DND-41 (cell line): ENCODE measurements around the gene PTPRR.

ENCODE experiments used
- EZH2 ChIP-seq: IDR thresholded peaks from 3 replicates; pipeline ENCODE4 v1.6.1; 2012; ENCODE audit warnings: borderline replicate concordance, low read depth, mild to moderate bottlenecking, moderate library complexity, low read length, inconsistent platforms; ENCODE audit not compliant: severe bottlenecking
- TF ChIP-seq, protein P1 (sequence below): IDR thresholded peaks from 2 replicates; pipeline ENCODE4 v1.5.1; 2012; ENCODE audit warnings: borderline replicate concordance, low read length, moderate library complexity, mild to moderate bottlenecking; ENCODE audit not compliant: poor library complexity, severe bottlenecking; ENCODE audit errors: extremely low read depth

- TF ChIP-seq, protein P1, sequence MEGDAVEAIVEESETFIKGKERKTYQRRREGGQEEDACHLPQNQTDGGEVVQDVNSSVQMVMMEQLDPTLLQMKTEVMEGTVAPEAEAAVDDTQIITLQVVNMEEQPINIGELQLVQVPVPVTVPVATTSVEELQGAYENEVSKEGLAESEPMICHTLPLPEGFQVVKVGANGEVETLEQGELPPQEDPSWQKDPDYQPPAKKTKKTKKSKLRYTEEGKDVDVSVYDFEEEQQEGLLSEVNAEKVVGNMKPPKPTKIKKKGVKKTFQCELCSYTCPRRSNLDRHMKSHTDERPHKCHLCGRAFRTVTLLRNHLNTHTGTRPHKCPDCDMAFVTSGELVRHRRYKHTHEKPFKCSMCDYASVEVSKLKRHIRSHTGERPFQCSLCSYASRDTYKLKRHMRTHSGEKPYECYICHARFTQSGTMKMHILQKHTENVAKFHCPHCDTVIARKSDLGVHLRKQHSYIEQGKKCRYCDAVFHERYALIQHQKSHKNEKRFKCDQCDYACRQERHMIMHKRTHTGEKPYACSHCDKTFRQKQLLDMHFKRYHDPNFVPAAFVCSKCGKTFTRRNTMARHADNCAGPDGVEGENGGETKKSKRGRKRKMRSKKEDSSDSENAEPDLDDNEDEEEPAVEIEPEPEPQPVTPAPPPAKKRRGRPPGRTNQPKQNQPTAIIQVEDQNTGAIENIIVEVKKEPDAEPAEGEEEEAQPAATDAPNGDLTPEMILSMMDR = no peak
- no peak for TF ChIP-seq EZH2
Observed at GRCh38 chr12:70609203-70609602, 311.3 kb downstream of the PTPRR start.
